ENCODE results near the gene FLCN. TPM values are rescaled to one million over a fixed set of nuclear protein-coding genes. Genes with fewer than 3 reads are reported as not detected.

Gene FLCN
- total and polyA plus RNA-seq, 10 of the 15 experiments (the other 5 are each of a cell fraction or from before 2014, with no cell fraction given) = 1.1 to 24.7 (median 10.4) TPM

GRCh38 chr17:17280613-17281549 is 43.9 kb upstream of the FLCN start, which contains the start of gene COPS3 (continued):
- TF ChIP-seq E4F1 (IDR thresholded peaks at IDR 0.05; ENCODE audit: borderline replicate concordance, partially characterized antibody) (peak; percentile 61), SMARCA5 (IDR thresholded peaks at IDR 0.05) (no peak), RAD21 (IDR thresholded peaks at IDR 0.05; ENCODE audit: insufficient read depth, low read depth, low read length) (no peak), NFYB (IDR thresholded peaks at IDR 0.05; ENCODE audit: insufficient read depth, low read depth, low read length) (peak; percentile 75), ZNF217 (IDR thresholded peaks at IDR 0.05) (no peak), TCF7 (IDR thresholded peaks at IDR 0.05; ENCODE audit: borderline replicate concordance) (no peak), STAT1 (conservative IDR thresholded peaks at IDR 0.05) (0 out of 2 replicates have a peak, but pooled peaks have one; percentile 49), PAX8 (IDR thresholded peaks at IDR 0.05) (no peak), MYC (IDR thresholded peaks at IDR 0.05; ENCODE audit: insufficient read depth, insufficient read length, insufficient replicate concordance, low read length, severe bottlenecking) (no peak), E2F8 (IDR thresholded peaks at IDR 0.05; ENCODE audit: low read depth, partially characterized antibody) (peak; percentile 92), SREBF1 (IDR thresholded peaks at IDR 0.05; ENCODE audit: low read length) (no peak), IRF5 (IDR thresholded peaks at IDR 0.05; ENCODE audit: borderline replicate concordance) (no peak; the same call in 1 of the 2 replicates), CBX5 (IDR thresholded peaks at IDR 0.05; ENCODE audit: low read depth) (peak; percentile 8; the same call in 1 of the 2 replicates), ATF2 (IDR thresholded peaks at IDR 0.05; ENCODE audit: low read length) (no peak), MAX (IDR thresholded peaks at IDR 0.05; ENCODE audit: low read depth, low read length) (no peak; the same call in 1 of the 2 replicates), CHD2 (IDR thresholded peaks at IDR 0.05; ENCODE audit: borderline replicate concordance, low read depth, low read length) (peak; percentile 98)
